Dedifferentiated amniotic fluid mesenchymal stem cell (primary cell): Measurements from ENCODE around the gene SRGAP3.

Experiments used
- DNase-seq: peaks from one replicate; pipeline ENCODE4 v3.0.0-alpha.2; 2016; ENCODE audit errors: extremely low spot score

The SRGAP3 gene

GRCh38 chr3:9173445-9173844 is 76.0 kb downstream of the SRGAP3 start:
- no peak for DNase-seq

DNA sequence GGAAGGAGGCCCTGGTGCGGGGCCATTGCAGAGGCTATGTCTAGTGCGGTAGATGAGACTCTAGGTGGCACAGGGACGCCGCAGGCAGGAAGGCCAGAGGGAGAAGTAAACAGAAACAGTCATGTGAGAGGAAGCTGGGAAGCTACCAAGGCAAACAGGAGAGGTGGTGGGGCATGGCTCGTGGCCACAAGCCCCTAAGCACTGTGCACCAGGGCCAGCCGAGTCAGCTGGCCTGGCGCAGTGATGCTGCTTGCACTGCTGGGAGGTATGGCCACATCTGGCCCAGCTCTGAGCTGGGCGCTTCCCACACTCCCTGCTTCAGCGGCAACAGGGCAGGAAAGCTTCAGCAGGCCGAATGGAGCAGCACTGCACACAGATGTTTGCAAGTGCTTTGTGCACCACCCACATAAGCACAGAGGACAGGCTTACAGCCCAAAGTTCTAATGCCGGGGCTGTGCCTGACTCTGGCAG is 76.6 kb downstream of the SRGAP3 start:
- no peak for DNase-seq

DNA sequence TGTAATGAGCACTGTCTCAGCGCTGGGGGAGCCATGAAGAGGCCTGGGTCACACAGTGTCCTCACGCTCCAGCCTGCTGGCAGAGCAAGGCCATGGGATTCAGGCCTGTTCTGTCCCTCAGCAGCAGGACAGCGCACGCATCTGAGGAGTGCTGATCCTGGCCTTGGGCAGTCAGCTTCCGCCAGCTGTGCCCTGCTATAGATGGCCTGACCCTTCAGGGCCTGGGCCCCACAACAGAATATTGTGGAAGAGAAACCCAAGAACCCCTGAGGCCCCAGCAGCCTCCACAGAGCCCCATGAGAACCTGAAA is 78.6 kb downstream of the SRGAP3 start:
- DNase-seq, result no peak

GRCh38 chr3:9169956-9170850 is 79.2 kb downstream of the SRGAP3 start:
- no peak for DNase-seq

- DNase-seq, result no peak
Observed at GRCh38 chr3:9169326-9169725, 80.1 kb downstream of the SRGAP3 start.

DNA sequence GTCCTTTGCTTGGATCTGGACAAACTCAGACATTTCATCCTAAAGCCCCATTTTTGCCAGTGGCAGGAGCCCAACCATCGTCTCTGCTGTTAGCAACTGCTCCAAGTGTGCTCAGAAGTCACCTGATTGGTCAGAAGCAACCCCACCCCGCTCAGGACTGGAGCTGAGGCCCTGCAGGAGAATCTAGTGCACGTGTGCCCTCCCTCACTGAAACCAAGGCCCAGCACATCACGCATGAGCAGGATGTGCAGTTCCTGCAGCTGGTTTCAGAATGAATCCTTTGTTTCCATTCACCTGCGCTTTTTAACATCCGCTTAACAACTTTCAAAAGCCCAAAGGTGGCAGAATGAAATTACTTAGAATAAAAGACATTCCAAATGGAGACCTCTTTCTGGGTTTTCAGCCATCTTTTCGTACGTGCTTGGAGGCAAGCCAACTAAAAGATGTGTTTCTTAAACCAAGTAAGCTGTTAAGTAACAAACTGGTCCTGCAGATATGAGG is 81.2 kb downstream of the SRGAP3 start:
- no peak for DNase-seq

- DNase-seq, result no peak
Observed at GRCh38 chr3:9167222-9167621, 82.2 kb downstream of the SRGAP3 start.

- no peak for DNase-seq
Observed at GRCh38 chr3:9165421-9165820, 84.0 kb downstream of the SRGAP3 start.

GRCh38 chr3:9163289-9163688 is 86.2 kb downstream of the SRGAP3 start:
- no peak for DNase-seq

- DNase-seq, result no peak
Observed at GRCh38 chr3:9161811-9162210, 87.6 kb downstream of the SRGAP3 start.

DNA sequence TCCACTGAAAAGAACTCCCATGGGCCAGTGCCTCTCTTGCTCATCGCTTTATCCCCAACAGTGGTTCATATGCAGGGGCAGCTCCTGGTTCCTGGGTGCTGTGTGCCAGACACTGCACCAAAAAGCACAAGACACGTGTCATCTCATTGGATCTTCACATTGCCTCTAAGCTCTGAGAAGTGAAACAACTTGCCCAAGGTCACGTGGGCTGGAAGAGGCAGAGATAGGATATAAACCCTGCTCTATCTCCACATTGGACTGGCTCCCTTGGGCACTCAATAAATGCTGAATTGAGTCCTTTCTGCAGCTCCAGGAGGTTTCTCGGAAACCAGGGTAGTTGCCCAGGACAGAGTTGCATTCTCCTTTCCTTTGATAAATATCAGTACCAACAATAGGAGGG is 88.1 kb downstream of the SRGAP3 start:
- DNase-seq, result no peak

DNA sequence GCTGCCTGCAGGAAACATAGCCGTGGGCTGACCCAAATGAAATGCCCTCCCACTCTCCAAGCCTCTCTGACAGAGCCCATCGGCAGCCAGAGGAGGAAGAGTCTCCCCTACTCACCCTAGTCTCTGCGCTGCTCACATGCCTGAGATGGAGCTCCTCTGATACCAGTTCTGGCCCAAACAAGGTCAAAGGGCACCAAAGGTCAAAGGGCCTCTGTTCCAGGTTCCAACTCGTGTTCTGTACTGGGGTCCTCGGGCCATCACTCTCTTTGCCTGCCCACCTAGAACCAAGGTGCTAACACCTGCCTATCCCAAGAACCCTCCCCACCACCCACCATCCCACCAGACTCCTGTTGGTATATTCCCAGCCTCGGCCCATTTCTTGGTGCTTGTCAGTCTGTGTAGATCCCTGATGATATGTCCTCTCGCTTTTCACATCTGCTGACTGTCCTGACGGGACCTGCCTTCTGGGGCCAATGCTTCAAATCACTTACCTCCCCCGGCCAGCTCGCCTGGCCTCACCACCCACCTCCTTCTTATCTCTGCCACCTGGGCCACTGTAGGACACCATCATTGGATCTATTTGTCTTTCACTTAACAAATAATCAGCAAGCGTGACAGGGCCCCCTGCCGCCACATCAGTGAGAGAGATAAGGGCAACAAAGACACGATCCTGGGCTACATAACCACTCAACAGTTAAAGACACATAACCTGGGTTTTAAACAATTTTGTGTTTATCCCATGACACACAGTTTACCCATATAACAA is 90.4 kb downstream of the SRGAP3 start:
- DNase-seq, result no peak

GRCh38 chr3:9157651-9158362 is 91.6 kb downstream of the SRGAP3 start:
- DNase-seq, result no peak

- DNase-seq, result no peak
Observed at GRCh38 chr3:9156604-9157003, 92.8 kb downstream of the SRGAP3 start.

GRCh38 chr3:9155028-9155427 is 94.4 kb downstream of the SRGAP3 start:
- no peak for DNase-seq

- DNase-seq, result no peak
Observed at GRCh38 chr3:9153904-9154619, 95.4 kb downstream of the SRGAP3 start.

- DNase-seq, result no peak
Observed at GRCh38 chr3:9151240-9151639, 98.2 kb downstream of the SRGAP3 start.

DNA sequence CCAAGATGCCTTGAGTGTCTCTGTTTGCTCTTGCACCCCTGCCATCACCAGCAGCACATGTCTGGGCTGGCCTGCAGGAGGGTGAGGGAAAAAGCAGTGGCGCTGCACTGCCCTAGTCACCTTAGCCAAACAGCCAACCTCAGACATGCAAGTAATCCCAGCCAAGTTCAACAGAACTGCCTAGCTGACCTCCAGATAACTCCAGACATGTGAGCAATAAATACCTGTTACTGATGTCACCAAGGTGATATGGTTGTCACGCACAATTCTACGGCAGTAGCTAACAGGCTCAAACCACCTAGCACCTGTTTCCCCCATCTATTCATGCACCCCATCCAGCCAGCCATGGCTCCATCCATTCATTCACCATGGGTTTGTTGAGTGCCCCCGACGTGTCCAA is 99.9 kb downstream of the SRGAP3 start:
- DNase-seq, result no peak

- no peak for DNase-seq
Observed at GRCh38 chr3:9147896-9148266, 101.6 kb downstream of the SRGAP3 start.

GRCh38 chr3:9147215-9147895 is 102.1 kb downstream of the SRGAP3 start:
- DNase-seq, result no peak
